DMS53 treated with DMSO at 0.1 percent for 48 hours (cell line): ENCODE results near the gene GGCT.
"Not testable (repeated sequence)": the region's sequence is repeated elsewhere in the genome, so short reads cannot be mapped to it uniquely, and the experiment has no call there.

Source experiments
- DNase-seq: peaks from one replicate; lab custom pipeline; 2025; ENCODE audit not compliant: unreplicated experiment; lab: John Stamatoyannopoulos, UW

Gene GGCT, protein sequence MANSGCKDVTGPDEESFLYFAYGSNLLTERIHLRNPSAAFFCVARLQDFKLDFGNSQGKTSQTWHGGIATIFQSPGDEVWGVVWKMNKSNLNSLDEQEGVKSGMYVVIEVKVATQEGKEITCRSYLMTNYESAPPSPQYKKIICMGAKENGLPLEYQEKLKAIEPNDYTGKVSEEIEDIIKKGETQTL

DNA sequence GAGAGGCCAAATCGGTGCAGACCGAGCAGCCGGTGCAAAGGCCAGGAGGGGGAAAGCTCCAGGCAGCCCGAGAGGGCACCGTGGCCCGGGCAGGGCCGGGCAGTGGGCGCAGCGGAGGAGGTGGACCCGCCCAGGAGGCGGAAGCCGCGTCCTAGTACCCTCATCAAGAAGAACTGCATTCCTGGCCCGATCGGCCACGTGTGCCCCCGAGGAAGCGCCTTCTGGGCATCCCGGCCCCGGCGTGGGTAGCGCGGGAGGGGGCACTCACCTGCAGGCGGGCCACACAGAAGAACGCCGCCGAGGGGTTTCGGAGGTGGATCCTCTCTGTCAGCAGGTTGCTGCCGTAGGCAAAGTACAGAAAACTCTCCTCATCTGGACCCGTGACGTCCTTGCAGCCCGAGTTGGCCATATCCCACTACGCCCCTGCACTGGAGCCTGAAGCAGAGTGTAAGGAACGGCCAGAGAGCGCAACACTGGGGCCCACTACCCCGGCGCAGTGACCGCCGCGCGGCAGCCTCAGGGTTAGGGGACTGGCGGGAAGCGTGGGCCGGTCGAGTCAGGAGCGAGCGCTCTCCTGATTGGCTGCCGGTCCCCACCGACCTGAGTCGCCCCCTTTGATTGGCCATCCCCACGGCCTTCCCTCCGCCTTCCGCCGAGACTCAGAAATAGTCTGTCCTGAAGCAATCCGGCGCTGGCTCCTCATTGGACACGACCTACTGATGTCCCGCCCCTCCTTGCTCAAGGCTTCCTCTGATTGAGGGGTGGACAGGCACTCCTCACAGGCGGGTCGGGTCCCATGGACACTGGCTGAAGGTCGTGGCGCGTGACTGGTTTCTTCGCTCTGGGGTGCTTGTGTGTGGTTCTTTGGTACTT lies at the start of gene GGCT:
Gene GGCT (minus strand): TSS at position 529 of the 873 bp plus-strand sequence. CDS start 120 bp downstream, at position 409.
- DNase-seq = peak; percentile 100

DNA sequence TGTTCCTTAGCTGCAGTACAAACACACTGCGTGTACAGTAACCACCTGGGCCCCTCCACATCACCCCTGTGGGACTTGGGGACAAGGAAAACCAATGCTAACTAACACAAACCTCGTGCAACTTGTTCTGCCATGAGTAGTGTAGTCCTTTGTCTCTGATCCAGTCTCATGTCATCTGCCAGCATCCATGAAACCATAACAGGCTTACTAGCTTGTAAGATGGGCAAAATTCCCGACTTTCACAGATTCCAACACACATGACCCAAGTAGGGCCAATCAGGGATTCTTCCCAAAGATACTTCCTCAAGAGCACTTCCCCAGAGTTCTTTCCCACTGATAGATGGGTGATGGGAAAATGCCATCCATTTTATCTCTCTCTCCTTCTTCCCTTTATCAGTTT lies 48.9 kb upstream of the GGCT start:
- no peak for DNase-seq

DNA sequence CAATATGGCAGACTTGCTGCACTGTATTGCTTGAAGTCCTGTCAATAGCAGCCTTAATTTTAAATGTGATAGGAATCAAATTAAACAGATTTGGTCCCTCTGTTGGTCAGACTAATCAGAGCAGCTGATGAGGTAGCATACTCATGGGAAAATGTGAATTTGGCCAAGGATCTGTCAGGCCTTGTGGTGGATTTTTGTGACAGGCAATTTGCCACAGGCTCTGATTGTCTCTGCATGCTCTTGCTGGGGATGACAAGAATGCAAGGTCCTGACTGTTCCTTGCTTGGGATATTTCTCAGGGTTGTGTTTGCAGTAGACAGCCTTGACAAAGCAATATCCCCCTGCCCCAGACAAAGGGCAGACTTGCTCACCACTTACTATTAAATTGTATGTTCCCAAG lies 48.5 kb upstream of the GGCT start:
- no peak for DNase-seq

DNA sequence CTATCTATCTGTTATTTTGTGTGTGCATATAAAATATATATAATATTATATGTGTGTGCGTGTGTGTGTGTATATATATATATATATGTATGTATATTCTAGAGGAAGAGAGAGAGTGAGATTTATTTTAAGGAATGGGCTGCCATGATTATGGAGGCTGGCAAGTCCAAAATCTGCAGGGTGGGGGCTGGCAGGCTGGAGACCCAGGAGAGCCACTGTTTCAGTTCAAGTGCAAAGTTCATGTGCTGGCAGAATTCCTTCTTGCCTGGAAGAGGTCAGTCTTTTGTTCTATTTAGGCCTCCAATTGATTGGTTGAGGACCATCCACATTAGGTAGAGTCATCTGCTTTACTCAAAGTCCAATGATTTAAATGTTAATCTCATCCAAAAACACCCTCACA lies 47.7 kb upstream of the GGCT start:
- no peak for DNase-seq

DNA sequence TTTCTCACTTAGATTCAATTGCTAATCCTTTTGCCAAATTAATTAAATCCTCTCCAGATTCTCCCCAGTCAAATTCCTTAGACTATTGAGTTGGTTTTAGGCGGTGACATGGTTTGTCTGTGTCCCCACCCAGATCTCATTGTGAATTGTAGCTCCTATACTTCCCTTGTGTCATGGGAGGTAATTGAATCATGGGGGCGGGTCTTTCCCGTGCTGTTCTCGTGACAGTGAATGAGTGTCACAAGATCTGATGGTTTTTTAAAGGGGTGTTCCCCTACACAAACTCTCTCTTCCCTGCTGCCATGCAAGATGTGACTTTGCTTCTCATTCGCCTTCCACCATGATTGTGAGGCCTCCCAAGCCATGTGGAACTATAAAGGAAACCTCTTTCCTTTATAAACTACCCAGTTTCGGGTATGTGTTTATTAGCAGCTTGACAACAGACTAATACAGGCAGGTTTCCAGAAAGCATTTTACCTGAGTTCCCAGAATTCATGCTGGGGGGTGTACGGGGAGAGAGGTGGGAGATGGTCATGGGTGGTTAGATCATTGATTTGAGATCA lies 45.4 kb upstream of the GGCT start:
- DNase-seq = no peak

DNA sequence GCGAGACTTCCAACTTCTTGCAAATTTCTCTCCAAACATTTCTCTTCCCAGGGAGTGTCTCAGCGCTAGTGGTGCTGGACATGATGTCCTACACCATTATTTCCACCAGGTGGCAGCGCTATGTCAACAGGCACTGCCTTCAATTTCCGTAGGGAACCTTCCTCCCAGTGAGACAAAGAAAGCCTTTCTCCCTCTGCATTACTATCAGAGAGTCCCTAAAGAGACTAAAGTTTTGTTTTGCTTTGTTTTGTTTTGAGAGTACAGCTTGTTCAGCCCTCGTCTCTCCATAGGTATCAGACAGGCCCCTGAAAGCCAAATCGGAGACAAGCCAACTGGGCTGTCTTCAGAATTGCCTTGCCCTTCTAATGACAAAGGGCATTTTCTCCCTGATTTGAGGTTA lies 44.2 kb upstream of the GGCT start:
- DNase-seq = peak; percentile 94

DNA sequence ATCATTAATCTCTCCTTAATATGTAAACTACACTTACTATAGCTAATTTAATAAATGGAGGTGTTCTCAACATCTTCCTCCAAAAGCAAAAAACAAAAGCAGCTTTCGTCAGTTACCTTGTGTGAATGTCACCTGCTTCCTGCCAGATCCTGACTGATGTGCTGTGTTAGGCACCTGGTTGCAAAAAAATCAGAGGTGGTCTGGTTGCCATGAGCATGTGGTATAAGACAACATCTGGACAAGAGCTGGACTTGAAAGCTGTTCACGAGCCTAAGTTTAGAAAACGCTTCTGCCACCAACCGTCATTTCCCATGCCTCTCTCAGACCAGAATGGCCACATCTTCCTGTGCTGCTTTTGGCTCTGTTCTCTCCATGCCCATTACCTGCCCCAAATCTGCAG lies 42.0 kb upstream of the GGCT start:
- no peak for DNase-seq

DNA sequence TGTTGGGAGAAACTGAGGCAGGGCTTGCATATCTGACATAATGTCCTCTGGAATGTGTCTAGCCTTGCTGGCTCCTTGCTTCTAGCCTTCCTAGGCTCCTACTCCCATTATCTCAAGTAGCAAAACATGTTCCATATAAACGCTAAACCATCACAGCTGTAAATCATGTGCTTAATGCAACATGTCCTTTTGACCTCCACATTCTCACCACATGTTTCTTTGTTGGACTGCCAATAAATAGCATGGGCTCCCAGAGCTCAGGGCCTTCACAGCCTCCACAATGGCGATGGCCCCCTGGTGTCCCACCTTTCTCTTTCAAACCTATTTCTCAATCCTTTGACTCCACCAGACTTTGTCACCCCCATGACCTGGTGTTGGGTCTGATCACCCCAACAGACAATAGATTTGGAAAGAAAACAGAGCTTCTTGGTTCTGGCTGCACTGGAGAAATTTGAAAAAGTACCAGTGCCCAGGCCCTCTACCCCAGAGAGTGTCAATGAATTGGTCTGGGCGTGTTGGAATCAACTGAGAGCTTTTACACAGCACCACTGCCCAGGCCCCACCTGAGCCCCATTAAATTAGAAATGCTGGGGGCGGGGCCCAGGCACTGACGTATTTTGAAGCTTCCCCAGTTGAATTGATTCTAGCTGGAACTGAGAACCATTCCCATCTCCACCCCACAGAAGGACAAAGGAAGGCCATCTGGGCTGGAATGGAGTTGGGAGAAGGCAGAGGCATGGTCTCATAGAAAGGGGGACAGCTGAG lies 41.3 kb upstream of the GGCT start:
- no peak for DNase-seq

DNA sequence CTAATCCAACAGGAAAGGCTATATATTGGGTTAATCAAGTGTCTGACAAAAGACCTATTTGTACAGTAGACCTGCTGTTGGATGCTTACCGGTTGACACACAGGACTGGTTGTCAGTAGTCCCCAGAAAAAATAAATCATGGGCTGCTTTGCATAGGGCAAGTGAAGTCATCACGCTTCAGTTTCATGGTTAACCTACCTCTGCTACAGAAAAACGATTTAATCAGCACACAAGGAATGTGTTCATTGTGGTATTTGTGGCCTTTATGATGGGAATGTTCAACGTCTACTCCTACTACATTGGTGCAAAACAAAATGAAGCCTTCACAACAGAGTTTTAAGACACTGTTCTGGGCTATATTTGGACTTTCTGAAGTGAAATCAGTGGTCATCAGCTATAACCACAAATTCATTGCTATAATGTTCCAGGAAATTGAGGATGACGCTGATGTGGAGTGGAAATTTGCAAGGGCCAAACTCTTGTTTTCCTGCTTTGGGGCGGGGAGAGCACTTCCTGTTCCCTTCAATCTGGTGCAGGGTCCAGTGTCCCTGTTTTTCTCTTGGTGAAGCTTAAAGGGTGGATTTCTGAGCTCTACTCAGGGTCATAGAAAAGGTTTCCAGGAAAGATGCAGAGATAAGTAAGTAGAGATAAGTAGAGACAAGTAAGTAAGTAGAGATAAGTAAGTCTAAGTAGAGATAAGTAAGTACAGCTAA lies 39.3 kb upstream of the GGCT start:
- DNase-seq = no peak

DNA sequence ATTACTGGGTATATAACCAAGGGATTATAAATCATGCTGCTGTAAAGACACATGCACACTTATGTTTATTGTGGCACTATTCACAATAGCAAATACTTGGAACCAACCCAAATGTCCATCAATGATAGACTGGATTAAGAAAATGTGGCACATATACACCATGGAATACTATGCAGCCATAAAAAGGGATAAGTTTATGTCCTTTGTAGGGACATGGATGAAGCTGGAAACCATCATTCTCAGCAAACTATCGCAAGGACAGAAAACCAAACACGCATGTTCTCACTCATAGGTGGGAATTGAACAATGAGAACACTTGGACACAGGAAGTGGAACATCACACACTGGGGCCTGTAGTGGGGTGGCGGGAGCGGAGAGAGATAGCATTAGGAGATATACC lies 38.5 kb upstream of the GGCT start:
- DNase-seq = not testable (repeated sequence)

DNA sequence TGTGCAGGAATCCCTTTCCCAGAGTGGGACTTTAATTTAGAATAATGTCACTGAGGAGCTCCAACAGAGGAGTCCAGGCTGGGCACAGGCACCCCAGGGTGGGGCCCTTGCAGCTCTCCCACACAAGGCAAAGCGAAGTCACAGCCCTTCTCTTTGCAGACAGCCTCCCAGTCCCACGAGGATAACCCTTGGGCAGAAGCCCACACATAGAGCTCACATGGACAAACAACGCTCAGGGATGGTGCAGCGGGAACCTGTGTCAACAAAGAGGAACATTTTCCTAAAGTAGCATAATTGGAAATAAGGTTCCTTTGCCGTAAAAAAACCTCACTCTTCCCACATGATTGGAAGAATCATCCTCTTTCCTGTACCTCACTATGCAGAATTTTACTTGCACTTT lies 29.3 kb upstream of the GGCT start:
- no peak for DNase-seq

DNA sequence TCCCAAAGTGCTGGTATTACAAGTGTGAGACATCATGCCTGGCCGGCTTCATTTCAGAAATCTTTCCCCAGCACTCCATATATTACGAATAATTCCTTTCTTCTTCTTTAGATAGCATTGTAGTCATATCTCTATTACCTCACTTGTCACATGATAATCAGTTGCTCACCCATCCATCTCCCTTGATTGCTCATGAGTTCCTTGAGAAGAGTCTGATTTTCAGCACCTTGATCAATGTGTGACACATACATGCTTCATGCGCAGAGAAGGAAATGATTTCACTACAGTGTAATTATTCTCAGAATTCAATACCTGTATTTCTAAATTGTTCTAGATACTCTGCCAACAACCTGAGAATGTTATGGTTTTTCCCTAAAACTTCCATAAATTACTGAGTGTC lies 26.7 kb upstream of the GGCT start:
- DNase-seq = no peak

DNA sequence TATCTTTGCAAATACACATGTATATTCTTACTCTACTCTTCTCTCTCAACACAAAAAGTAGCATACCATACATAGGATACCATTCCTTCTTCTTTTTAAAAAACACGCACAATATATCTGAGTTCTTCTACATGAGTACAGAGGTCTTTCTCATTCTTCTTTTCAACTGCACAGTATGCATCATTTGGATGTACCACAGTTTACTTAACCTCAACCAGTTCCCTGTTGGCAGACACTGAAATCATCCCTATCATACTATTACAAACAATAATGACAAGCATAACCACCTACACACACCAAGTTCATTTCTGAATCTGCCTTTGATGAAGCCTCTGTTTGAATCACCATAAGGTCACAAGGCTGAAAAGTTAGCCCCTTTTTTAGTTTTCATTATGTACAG lies 25.7 kb upstream of the GGCT start:
- no peak for DNase-seq

DNA sequence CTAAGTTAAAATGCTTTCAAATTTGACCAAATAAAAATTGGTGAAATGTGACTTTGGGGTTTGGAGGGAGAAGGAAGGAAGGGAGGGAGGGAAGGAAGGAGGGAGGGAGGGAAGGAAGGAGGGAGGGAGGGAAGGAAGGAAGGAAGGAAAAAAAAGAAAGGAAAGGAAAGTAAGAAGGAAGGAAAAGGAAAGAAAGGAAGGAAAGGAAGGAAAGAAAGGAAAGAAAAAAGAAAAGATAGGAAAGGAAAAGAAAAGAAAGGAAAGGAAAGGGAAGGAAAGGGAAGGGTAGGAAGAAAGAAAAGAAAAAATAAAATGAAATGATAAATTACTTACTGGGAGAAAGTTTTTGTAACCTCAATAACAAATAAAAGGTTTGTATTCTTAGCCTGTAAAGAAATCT lies 24.1 kb upstream of the GGCT start:
- DNase-seq = no peak

DNA sequence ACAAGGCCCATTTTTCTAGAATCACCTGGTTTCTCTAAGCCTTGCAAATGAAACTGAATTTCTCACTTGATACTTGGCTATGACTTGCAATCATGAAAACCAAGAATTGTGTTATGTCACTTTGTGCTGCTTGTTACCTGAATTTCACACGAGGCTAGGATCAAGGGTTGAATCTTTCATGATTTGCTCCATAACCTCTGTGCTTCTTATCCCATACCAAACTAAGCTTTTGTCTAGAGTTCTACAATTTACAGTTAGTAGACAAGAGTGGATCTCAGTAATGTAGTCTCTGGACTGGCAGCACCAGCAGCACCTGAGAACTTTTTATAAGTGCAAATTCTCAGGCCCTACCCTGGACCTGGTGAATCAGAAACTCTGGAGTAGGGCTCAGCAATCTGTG lies 22.7 kb upstream of the GGCT start:
- DNase-seq = not testable (repeated sequence)

DNA sequence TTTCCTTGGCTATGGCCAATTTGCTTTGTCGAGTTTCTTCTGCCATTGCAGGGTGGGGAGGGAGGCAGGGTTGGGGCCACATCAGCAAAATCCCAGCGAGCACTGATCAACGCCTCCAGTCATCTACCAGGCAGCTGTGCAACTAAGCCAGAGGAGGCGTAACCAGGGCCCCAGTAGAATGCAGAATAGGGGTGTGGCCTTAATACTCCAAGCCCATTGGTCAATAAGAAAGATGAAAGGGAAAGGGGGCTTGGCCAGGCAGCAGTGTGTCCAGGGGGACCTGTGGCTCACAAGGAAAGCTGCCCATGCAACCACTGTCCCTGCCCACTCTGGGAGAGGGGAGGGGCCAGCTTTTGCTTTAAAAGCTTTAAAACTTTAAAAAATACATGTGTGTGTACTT lies 21.5 kb upstream of the GGCT start:
- DNase-seq = no peak

DNA sequence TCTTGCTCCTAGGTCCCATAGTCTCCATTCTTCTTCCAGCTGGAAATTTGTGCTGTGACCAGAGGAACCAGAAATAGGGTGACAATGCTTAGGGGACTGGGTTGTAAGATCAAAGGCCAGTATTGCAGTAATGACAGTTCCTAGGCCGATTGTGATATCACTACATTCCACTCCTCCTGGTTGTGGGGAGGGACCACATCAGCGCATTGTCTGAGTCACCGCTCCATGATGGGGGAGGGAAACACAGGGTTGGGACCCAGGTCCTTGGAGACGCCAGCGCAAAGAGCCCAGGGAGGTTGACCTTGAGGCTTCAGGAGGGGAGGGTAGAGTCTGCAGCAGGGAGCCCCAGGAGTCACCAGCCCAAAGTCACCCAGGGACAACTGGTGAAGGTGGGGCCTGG lies 20.8 kb upstream of the GGCT start:
- DNase-seq = no peak

DNA sequence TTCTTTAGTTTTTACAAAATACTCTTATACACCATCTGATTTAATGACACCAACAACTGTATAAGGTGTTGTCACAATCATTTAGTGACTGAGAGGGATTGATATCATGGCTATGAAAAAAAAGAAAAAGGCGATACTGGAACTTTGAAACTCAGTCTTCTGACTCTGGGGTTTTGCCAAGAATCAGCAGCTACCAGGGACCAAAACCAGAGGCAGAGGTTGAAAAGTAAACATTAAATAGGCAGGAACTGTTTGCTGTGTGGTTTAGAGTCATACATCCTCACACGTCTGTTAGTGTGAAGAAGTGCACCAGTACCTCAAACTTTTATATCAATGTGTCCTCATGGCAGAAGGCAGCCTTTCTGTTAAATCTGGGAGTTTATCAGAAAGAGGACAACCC lies 19.9 kb upstream of the GGCT start:
- peak; percentile 33 for DNase-seq

DNA sequence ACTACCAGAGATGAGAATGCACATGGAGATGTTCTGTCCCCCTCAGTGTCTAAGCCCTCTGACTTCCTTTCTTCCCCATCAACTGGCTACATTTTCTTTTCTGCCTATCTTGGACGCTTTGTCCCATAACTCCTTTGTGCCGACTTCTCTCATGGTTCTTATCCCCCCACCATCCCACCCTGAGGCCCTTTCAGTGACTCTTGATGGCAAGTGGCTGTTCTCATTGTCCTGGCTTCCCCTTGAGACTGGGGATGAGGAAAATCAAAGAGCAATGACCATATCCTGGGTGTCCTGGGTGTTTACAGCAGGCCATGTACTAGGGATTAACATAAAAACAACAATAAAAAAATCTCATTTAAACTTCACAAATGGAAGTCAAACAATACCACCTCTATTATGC lies 18.8 kb upstream of the GGCT start:
- DNase-seq = no peak

DNA sequence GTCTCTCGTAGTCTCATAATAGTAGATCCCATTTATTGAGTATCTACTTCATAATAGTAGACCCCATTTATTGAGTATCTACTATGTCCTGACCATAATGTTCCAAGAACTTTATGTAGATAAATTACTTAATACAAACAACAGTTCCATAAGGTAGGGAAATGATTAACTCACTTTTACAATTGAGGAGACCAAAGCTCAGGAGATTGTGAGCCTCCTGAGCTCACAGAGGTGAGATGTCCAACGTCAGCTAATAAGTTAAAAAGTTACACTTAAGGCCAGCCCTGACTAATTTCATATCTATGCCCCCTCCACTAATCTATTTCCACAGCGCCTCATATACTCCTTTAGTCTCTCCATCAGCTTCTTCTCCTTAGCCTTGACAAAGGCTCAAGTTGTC lies 17.5 kb upstream of the GGCT start:
- DNase-seq = no peak

DNA sequence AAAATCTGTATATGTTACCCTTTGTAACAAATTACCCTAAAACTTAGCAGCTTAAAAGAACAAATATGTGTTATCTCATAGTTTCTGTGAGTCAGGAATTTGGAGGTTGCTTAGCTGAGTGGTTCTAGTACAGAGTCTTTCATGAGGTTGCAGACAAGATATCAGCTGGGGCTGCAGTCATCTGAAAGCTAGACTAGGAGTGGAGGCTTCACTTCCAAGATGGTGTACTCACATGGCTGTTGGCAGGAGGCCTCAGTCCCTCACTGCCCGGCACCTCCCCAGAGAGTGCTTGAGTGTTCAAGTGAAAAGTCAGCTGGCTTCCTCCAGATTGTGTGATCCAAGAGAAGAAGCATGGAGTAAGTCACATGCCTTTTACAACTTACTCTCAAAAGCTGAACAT lies 16.9 kb upstream of the GGCT start:
- DNase-seq = no peak
